GM21367 (cell line): ENCODE data around the gene TPT1.

Source experiments
- ATAC-seq: cut with Tn5 transposase; IDR thresholded peaks from one replicate; pipeline ENCODE4 v1.9.1; 2021; ENCODE audit not compliant: unreplicated experiment

Gene TPT1

GRCh38 chr13:45336025-45336800 is 4.8 kb downstream of the TPT1 start:
- no peak for ATAC-seq

- ATAC-seq = no peak
Measured at GRCh38 chr13:45335397-45336024, 5.5 kb downstream of the TPT1 start.

- no peak for ATAC-seq
Measured at GRCh38 chr13:45333977-45334922, 6.7 kb downstream of the TPT1 start.

GRCh38 chr13:45333251-45333976 is 7.6 kb downstream of the TPT1 start:
- no peak for ATAC-seq

DNA sequence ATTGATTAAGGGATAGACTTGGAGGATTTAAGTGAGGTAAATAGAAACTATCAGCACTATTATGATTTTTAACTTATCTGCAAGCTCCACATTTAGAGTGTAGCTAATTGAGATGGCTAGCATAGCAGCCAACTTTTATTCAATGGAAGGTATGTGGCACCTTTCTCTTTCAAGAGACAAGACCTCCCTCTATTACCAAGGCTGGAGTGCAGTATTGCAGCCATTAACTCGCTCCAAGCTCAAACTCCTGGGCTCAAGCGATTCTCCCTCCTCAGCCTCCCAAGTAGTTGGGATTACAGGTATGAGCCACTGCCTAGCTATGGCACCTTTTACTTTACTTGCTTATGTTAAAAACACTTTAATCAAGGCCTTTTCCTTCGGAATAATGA is 8.2 kb downstream of the TPT1 start:
- no peak for ATAC-seq

DNA sequence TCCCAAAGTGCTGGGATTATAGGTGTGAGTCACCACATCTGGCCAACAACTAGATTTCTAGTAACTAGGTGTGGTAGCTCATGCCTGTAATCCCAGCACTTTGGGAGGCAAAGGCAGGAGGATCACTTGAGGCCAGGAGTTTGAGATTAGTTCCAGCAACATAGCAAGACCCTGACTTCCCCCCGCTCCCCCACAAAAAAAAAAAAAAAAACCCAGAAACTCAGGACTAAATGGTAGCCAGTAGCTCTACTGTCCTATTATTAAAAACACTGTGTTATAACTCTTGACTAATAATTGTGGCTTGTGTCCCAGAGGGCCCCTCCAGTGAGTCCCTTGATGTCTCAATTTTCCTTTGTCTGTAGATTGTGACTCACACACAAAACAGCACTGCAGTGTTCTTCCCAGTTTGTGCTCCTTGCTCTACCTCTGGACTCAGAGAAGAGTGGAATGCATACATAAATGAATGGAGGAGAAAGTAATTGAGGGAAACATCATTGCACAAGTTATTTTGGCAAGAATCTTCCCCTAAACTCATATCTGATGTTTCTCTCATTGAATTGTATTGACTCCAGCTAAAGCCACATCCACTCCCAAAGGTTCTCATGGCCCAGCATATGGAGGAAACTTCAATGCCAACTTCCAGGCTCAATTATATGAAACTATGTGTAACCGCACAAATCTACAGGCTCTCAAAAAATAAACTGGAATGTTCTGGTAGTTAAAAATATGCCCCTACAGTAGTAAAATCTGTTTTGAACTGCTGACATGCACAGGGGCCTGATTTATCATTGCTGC is 8.8 kb downstream of the TPT1 start:
- no peak for ATAC-seq

GRCh38 chr13:45331692-45332035 is 9.3 kb downstream of the TPT1 start:
- no peak for ATAC-seq

DNA sequence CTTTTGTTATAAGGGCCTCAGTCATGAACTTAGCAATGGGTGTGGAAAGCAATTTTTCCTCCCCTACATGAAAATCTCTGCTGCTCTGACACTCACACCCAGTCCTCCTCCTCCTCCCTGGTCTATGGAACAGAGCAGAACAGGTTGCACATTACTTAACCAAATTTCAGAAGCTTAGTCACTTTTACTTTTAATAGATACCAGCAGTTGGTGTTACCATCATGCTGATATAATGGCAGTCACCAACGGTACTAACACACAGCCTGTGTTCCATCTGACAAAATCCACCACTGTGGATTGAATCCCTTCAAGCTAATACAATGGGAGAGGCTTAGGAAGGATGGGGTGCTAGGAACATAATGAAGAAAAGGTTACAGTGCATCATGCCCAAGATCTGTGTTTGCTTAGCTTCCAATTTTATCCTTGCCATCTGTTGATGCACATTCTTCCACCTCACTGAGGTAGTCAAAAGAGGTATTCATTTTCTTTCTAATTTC is 9.8 kb downstream of the TPT1 start:
- no peak for ATAC-seq

- ATAC-seq = no peak
Measured at GRCh38 chr13:45328661-45329111, 12.3 kb downstream of the TPT1 start.

DNA sequence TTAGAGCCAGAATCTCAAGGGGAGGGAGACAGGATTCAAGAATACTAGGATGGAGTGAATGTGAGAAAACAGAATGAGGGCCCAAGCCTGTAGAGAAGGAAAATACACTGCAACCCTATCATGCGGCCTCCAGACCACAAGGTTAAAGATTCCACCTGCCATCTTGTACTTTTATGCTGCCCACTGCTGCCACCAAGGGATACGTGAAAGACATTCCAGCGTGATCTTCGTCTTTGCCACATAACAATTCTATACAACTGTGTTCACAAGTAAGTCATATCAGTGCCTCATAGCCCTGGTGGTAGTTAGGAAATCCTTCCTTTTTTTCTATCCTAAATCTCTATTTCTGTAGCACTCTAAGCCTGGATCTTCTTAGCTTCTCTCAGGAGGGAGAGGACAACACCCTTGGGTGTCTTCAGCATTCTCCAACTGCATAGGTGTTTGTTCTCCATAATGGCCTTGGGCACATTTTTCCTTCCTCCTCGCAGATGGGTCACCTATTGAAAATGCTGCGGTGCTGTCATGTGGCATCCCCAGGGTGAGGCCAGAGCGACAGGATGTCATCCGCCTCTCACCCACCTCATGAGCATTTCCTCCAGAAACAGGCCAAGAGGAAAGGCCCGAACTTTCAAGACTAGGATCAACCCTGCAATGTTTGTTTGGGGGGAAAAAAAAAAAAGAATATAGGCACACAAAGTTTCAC is 13.6 kb downstream of the TPT1 start:
- no peak for ATAC-seq

DNA sequence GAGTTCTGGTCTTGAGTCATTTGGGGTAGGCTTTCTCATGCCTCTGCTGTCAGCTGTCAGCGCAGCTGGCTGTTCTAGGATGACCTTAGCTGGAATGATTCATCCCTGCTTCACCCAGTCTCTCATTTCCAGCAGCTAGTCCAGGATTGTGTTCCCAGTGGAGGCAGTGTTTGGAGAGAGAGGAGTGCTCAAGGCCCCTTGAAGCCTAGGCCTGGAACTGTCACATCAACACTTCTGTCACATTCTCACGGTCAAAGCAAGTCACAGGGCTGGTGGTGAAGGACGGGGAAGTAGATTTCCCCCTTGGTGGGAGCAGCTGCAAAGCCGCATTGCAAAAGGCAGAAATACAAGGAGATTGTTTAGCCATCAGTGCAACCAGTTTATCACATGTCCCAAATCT is 15.2 kb downstream of the TPT1 start:
- ATAC-seq = no peak

DNA sequence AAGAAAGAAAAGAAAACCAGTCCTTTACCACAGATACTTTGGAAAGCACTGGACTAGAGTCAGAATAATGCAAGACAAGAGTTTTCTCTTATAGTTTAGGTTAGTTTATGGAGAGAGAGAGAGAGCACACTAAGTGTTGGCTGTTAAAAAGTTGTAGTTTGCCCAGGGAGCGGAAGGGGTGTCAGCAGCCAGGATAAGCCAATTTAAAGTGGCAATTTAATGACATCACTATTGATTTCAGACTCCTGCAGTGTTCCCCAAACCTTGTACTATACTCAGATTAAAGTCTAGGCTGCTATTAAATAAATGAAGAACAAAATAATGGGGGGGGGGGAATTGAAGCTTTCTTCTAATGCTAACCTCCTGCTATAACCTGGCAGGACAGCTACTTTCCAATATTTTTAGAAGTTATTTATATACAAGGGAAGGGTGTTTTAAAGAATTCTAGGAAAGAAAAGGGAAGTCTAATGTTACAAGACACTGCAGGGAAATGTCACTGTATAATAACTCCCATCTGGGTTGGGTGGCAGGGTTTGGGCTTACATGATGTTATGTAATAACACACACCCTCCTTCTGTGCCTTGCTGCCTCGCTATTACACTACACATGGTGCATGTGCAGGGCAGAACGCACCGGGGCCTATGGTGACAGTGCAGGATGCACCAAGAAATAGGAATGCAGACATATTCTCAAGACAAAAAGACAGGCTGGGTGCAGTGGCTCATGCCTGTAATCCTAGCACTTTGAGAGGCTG is 19.9 kb downstream of the TPT1 start:
- no peak for ATAC-seq

GRCh38 chr13:45316996-45317395 is 24.0 kb downstream of the TPT1 start:
- no peak for ATAC-seq

DNA sequence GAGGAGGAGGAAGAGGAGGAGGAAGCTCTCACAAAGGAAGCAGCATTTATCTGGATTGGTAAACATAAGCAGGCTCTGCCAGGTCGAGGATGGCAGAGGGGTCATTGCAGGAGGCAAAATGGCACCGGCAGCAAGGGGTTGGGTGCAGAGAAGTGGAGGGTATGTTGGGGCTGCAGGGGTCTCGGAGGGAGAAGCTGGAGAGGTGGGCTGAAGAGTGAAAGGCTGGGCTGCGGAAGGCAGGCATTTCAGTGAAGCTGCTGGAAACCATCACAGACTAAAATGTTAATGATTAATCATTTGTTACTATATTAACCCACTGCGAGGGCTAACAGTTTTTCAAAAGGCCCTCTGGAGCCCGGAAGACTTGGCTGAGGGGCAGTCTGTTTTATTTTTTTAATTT is 24.6 kb downstream of the TPT1 start:
- no peak for ATAC-seq

DNA sequence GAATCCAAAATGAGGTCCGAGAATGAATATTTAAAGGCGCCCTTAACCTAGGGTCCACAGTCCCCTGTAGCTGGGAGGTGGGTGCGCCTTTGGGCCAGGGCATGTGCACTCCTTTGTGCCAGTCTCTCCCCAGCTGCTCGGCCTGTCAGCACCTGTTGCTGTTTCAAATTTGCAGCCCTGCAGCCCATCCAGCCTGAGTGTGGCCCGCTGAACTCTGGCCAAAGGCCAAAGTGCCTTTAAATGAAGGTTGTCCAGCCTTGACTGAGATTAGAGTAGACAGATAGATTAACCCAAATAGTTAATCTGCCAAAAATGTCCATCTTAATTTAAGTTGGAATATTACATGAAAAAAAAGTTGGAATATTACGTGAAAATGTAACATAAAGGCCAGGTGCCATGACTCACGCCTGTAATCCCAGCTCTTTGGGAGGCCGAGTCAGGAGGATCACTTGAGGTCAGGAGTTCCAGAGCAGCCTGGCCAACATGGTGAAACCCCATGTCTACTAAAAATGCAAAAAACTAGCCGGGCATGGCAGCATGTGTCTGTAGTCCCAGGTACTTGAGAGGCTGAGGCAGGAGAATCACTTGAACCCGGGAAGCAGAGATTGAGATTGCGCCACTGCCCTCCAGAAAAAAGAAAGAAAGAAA is 25.3 kb downstream of the TPT1 start:
- ATAC-seq = no peak

- no peak for ATAC-seq
Measured at GRCh38 chr13:45314822-45315221, 26.2 kb downstream of the TPT1 start.

GRCh38 chr13:45310341-45311131 is 30.4 kb downstream of the TPT1 start:
- no peak for ATAC-seq
